DND-41 (cell line): ENCODE results near the gene MSI2.

Experiments used
- ATAC-seq: fragments of 200-7000 bp; cut with Tn5 transposase; 3 replicates; pipeline ENCODE4 v1.9.1; 2021; ENCODE audit warnings: low read depth; ENCODE audit not compliant: insufficient read depth
- DNase-seq: peaks from one replicate; pipeline ENCODE4 v3.0.0-alpha.2; 2020
- H2AFZ ChIP-seq: 2 replicates; pipeline ENCODE4 v1.6.0; 2012; ENCODE audit warnings: low read depth, low read length
- H3K27ac ChIP-seq: 2 replicates; pipeline ENCODE4 v1.5.1; 2012; ENCODE audit warnings: low read length, inconsistent platforms
- H3K27me3 ChIP-seq: fragments of 200-600 bp; sonication (generic); 2 replicates; pipeline ENCODE4 v1.6.0; 2012; ENCODE audit warnings: low read length, mild to moderate bottlenecking, inconsistent platforms; ENCODE audit not compliant: insufficient read depth, poor library complexity
- H3K36me3 ChIP-seq: 2 replicates; pipeline ENCODE4 v1.5.1; 2012; ENCODE audit warnings: low read length, inconsistent platforms; ENCODE audit not compliant: insufficient read depth
- H3K4me1 ChIP-seq: 2 replicates; pipeline ENCODE4 v1.5.1; 2012; ENCODE audit warnings: mild to moderate bottlenecking, low read length; ENCODE audit not compliant: insufficient read depth
- H3K4me2 ChIP-seq: 2 replicates; pipeline ENCODE4 v1.6.0; 2012; ENCODE audit warnings: mild to moderate bottlenecking, moderate library complexity, low read length, inconsistent platforms; ENCODE audit not compliant: insufficient read depth
- H3K4me3 ChIP-seq, 2 experiments: fragments of 200-600 bp in 1 of 2; shearing (Covaris generic) in 1 of 2; 2 replicates each; pipeline ENCODE4 v1.5.1; 2012 to 2016; ENCODE audit warnings: inconsistent platforms in 2 of 2, low read length in 2 of 2, mild to moderate bottlenecking in 2 of 2, low read depth in 1 of 2, moderate library complexity in 1 of 2
- H3K79me2 ChIP-seq: 2 replicates; pipeline ENCODE4 v1.6.0; 2012; ENCODE audit warnings: low read length, inconsistent platforms; ENCODE audit not compliant: insufficient read depth
- H3K9ac ChIP-seq: 2 replicates; pipeline ENCODE4 v1.6.0; 2012; ENCODE audit warnings: low read depth, mild to moderate bottlenecking, inconsistent platforms, low read length, moderate library complexity
- H3K9me3 ChIP-seq: 2 replicates; pipeline ENCODE4 v1.5.1; 2012; ENCODE audit warnings: low read length, moderate library complexity, mild to moderate bottlenecking, inconsistent platforms; ENCODE audit not compliant: insufficient read depth, severe bottlenecking
- H4K20me1 ChIP-seq: 2 replicates; pipeline ENCODE4 v1.6.0; 2012; ENCODE audit warnings: low read length; ENCODE audit not compliant: insufficient read depth
- EZH2 ChIP-seq: IDR thresholded peaks from 3 replicates; pipeline ENCODE4 v1.6.1; 2012; ENCODE audit warnings: borderline replicate concordance, low read depth, mild to moderate bottlenecking, moderate library complexity, low read length, inconsistent platforms; ENCODE audit not compliant: severe bottlenecking
- TF ChIP-seq, protein P1 (sequence below): IDR thresholded peaks from 2 replicates; pipeline ENCODE4 v1.5.1; 2012; ENCODE audit warnings: borderline replicate concordance, low read length, moderate library complexity, mild to moderate bottlenecking; ENCODE audit not compliant: poor library complexity, severe bottlenecking; ENCODE audit errors: extremely low read depth

MSI2 gene

DNA sequence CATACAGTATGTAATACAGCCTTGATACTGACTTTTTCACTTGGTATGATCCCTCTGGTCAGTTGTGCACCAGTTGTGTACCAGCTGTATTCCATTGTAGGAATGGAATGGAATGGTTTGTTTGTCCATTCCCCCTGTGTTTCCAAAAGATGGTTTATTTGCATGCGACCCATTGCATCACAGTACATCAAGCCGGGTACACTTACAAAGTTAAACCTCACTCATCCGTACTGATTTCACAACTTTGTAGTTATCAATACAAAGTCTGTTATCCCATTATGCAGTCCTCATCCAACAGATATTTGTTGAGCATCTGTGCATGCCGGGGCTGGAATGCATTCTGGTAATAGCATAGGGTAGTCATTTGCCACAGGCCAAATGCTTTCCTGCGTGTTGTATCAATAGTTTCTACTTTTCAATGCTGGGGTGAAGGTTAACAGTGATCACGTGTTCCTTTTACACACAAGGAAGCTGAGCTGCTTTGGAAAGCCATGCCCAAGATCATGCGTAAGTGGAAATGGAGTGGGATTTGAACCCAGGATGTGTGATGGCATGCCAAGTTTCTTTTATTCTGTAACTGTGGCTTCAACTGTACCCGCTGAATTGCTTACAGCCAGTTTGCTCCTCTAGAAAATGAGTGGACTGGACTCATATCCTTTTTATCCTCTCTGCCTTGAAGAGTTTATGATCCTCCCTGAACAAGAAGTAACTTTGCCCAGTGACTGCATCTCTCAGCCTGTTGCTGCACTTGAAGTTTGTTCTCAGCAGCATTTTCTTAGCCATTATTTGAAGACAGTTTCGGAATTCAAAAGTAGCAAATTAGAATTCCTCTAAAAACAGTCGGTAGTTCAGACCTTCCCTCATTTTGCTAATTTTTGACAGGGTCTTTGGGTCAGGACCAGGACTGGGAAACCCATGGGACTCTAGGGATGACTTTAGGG lies 260.2 kb downstream of the MSI2 start:
- Histone ChIP-seq H3K27ac (peak overlapping the region; percentile 83), H3K4me2 (no peak overlapping the region), H3K36me3 (peaks cover 85% of the 10 kb centered on the region), H3K27me3 (no peaks in the 10 kb centered on the region), H3K4me1 (peaks cover 97% of the 10 kb centered on the region), H3K9me3 (no peaks in the 10 kb centered on the region), H3K4me3 (no peak overlapping the region), H4K20me1 (0 out of 2 replicates have a peak, but pooled peaks cover 3% of the 10 kb centered on the region), H3K9ac (peak overlapping the region; percentile 7; the same call in 1 of the 2 replicates), H3K79me2 (peaks cover 100% of the 10 kb centered on the region), H2AFZ (no peak overlapping the region)
- no peak for ATAC-seq
- TF ChIP-seq EZH2, result no peak
- TF ChIP-seq, protein P1, sequence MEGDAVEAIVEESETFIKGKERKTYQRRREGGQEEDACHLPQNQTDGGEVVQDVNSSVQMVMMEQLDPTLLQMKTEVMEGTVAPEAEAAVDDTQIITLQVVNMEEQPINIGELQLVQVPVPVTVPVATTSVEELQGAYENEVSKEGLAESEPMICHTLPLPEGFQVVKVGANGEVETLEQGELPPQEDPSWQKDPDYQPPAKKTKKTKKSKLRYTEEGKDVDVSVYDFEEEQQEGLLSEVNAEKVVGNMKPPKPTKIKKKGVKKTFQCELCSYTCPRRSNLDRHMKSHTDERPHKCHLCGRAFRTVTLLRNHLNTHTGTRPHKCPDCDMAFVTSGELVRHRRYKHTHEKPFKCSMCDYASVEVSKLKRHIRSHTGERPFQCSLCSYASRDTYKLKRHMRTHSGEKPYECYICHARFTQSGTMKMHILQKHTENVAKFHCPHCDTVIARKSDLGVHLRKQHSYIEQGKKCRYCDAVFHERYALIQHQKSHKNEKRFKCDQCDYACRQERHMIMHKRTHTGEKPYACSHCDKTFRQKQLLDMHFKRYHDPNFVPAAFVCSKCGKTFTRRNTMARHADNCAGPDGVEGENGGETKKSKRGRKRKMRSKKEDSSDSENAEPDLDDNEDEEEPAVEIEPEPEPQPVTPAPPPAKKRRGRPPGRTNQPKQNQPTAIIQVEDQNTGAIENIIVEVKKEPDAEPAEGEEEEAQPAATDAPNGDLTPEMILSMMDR, result no peak
- DNase-seq, result no peak

DNA sequence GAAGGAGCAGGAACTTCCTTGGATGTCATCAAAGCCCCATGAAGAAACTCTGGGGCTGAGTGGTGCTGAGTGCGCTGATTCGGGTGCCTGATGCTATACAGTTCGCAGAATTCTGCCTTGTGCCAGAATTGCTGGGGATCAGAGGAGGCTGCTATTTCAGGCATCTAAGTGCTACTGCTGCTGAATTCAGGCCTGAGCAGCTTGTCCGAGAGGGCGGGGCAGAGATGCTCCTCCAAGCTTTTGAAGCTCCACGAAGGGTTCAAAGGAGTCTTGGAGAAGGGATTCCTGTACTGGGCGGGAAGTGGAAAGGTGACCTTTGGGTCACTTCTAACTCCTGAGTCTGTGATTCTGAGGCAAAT lies 260.9 kb downstream of the MSI2 start:
- Histone ChIP-seq H2AFZ (no peak overlapping the region), H3K27ac (peak overlapping the region; percentile 83), H3K9ac (peak overlapping the region; percentile 7; the same call in 1 of the 2 replicates), H4K20me1 (0 out of 2 replicates have a peak, but pooled peaks cover 2% of the 10 kb centered on the region), H3K4me1 (peaks cover 97% of the 10 kb centered on the region), H3K79me2 (peaks cover 100% of the 10 kb centered on the region), H3K9me3 (no peaks in the 10 kb centered on the region), H3K4me2 (no peak overlapping the region), H3K27me3 (no peaks in the 10 kb centered on the region), H3K4me3 (no peak overlapping the region), H3K36me3 (peaks cover 83% of the 10 kb centered on the region)
- ATAC-seq (no peak), DNase-seq (no peak)
- TF ChIP-seq EZH2, result no peak
- TF ChIP-seq, protein P1, result no peak

DNA sequence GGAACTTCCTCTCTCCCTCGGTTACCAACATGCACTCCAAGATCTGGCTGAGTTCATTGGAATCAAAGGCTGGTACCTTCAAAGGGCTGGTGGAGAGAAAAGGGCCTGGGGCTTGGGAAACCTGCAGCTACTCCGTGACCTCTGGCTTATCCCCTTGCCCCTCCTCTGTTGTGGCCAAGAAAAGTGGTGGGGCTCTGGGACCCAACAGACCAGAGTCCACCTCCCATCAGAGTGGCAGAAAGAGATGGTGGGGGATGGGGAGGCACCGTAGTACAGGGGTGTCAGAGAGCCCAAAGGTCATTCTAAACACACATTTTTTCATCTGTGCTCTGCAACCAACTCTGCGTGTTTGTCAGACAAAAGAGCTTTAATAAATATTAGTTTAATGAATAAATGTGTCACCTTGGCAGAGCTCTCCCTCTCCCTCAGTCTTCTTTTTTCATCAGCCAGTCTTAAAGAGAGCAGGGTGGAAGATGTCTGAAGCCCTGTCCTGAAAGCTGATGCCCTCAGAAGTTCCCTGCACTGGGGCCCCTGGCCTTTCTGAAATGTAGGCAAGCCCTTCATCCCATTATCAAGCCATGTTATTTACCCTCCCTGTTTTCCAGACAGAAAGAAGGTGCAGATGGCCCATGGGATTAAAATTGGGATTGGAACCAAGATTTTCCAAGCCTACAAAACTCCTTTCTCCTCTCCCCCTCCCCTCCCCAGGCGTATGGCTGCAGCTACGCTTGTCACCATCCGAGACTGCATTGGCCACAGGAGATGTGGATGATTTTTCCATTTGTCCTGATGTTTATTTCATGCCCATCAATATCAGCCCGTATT lies 261.5 kb downstream of the MSI2 start:
- no peak for ATAC-seq
- Histone ChIP-seq H3K9ac (no peak overlapping the region), H3K9me3 (no peaks in the 10 kb centered on the region), H3K79me2 (peaks cover 100% of the 10 kb centered on the region), H4K20me1 (no peaks in the 10 kb centered on the region; the same call in 1 of the 2 replicates), H3K4me2 (no peak overlapping the region), H2AFZ (no peak overlapping the region), H3K4me1 (peaks cover 97% of the 10 kb centered on the region), H3K27ac (peak overlapping the region; percentile 83), H3K4me3 (no peak overlapping the region), H3K27me3 (no peaks in the 10 kb centered on the region), H3K36me3 (peaks cover 84% of the 10 kb centered on the region)
- TF ChIP-seq, protein P1, result no peak
- TF ChIP-seq EZH2, result no peak
- no peak for DNase-seq
